ENCODE measurements around the gene SLX9.
"Not testable (repeated sequence)": the region's sequence is repeated elsewhere in the genome, so short reads cannot be mapped to it uniquely, and the experiment has no call there.

The SLX9 gene

GRCh38 chr21:44918107-44918470 is 21.7 kb upstream of the SLX9 start:
- DNase-seq, result no peak

GRCh38 chr21:44918581-44919033 is 21.2 kb upstream of the SLX9 start:
- no peak for DNase-seq

- no peak for DNase-seq
Measured at GRCh38 chr21:44919111-44919912, 20.5 kb upstream of the SLX9 start.

GRCh38 chr21:44919913-44920693 is 19.7 kb upstream of the SLX9 start:
- DNase-seq, result no peak

GRCh38 chr21:44920694-44921604 is 18.9 kb upstream of the SLX9 start, which contains the start of gene ITGB2:
ITGB2 (minus strand) TSS chr21:44920899; CDS start chr21:44910782, 10,117 bp downstream.
- no peak for DNase-seq

GRCh38 chr21:44921928-44922327 is 17.9 kb upstream of the SLX9 start:
- no peak for DNase-seq

- DNase-seq, result no peak
Measured at GRCh38 chr21:44923480-44924084, 16.2 kb upstream of the SLX9 start.

GRCh38 chr21:44924606-44925377 is 15.0 kb upstream of the SLX9 start:
- no peak for DNase-seq

GRCh38 chr21:44925378-44925755 is 14.5 kb upstream of the SLX9 start:
- no peak for DNase-seq

GRCh38 chr21:44926331-44927101 is 13.3 kb upstream of the SLX9 start:
- no peak for DNase-seq

- no peak for DNase-seq
Measured at GRCh38 chr21:44927259-44927586, 12.6 kb upstream of the SLX9 start.

- no peak for DNase-seq
Measured at GRCh38 chr21:44927587-44928461, 12.0 kb upstream of the SLX9 start.

GRCh38 chr21:44928500-44929241 is 11.2 kb upstream of the SLX9 start:
- DNase-seq, result not testable (repeated sequence)

GRCh38 chr21:44929242-44929798 is 10.5 kb upstream of the SLX9 start:
- no peak for DNase-seq

GRCh38 chr21:44929799-44930542 is 9.9 kb upstream of the SLX9 start:
- DNase-seq, result no peak

GRCh38 chr21:44930543-44930981 is 9.3 kb upstream of the SLX9 start:
- DNase-seq, result no peak

- no peak for DNase-seq
Measured at GRCh38 chr21:44931137-44931500, 8.7 kb upstream of the SLX9 start.

Measured in NCI-H2171 (cell line).